Endothelial cell (in vitro differentiated cells): ENCODE results near the gene RWDD4. TPM values are rescaled to one million over a fixed set of nuclear protein-coding genes. Genes with fewer than 3 reads are reported as not detected.

Experiments
- DNase-seq: peaks from one replicate; pipeline ENCODE4 v3.0.0; 2021; ENCODE audit warnings: low spot score
- H3K27ac Mint-ChIP-seq: one replicate; pipeline ENCODE4 v1.8.0; 2021; ENCODE audit warnings: mixed read lengths, inconsistent platforms; ENCODE audit not compliant: unreplicated experiment
- H3K27me3 Mint-ChIP-seq: one replicate; pipeline ENCODE4 v1.8.0; 2021; ENCODE audit warnings: mild to moderate bottlenecking, moderate library complexity, mixed read lengths, inconsistent platforms; ENCODE audit not compliant: unreplicated experiment
- H3K36me3 Mint-ChIP-seq: one replicate; pipeline ENCODE4 v1.8.0; 2021; ENCODE audit warnings: mild to moderate bottlenecking, low read depth, mixed read lengths, inconsistent platforms; ENCODE audit not compliant: unreplicated experiment
- H3K4me1 Mint-ChIP-seq: one replicate; pipeline ENCODE4 v1.8.0; 2021; ENCODE audit warnings: mild to moderate bottlenecking, mixed read lengths, inconsistent platforms; ENCODE audit not compliant: unreplicated experiment
- H3K4me3 Mint-ChIP-seq: one replicate; pipeline ENCODE4 v1.8.0; 2021; ENCODE audit warnings: mild to moderate bottlenecking, mixed read lengths, inconsistent platforms; ENCODE audit not compliant: unreplicated experiment
- H3K9me3 Mint-ChIP-seq: one replicate; pipeline ENCODE4 v1.8.0; 2021; ENCODE audit warnings: mixed read lengths, inconsistent platforms; ENCODE audit not compliant: unreplicated experiment
- CTCF ChIP-seq: fragments of 200-600 bp; sonication (generic); IDR thresholded peaks from one replicate; pipeline ENCODE4 v1.5.0; 2021; ENCODE audit warnings: antibody characterized with exemption; ENCODE audit not compliant: unreplicated experiment
- total RNA-seq: library from RNA; stranded (reverse); fragmentation: NEBNext Ultra II Directional; extraction: Animal tissue kit (Norgen Biotek cat#: 25700); gene quantifications from one replicate; pipeline ENCODE4 v1.2.1, GENCODE V29; 2021; ENCODE audit not compliant: unreplicated experiment

The RWDD4 gene
- total RNA-seq, 1 donor from 2014 or later, result 13.1 TPM

- H3K27ac Mint-ChIP-seq, result no peak overlapping the region
- no peak overlapping the region for H3K4me3 Mint-ChIP-seq
- no peak for TF ChIP-seq CTCF
- peaks cover 1% of the 10 kb centered on the region for H3K27me3 Mint-ChIP-seq
- no peaks in the 10 kb centered on the region for H3K9me3 Mint-ChIP-seq
- H3K4me1 Mint-ChIP-seq, result peaks cover 2% of the 10 kb centered on the region
- H3K36me3 Mint-ChIP-seq, result no peaks in the 10 kb centered on the region
- DNase-seq, result no peak
Measured at GRCh38 chr4:183617075-183617474, 41.9 kb downstream of the RWDD4 start.

GRCh38 chr4:183612329-183613250 is 46.4 kb downstream of the RWDD4 start:
- no peaks in the 10 kb centered on the region for H3K9me3 Mint-ChIP-seq
- H3K4me3 Mint-ChIP-seq, result no peak overlapping the region
- no peak overlapping the region for H3K27ac Mint-ChIP-seq
- peaks cover 2% of the 10 kb centered on the region for H3K4me1 Mint-ChIP-seq
- peaks cover 1% of the 10 kb centered on the region for H3K27me3 Mint-ChIP-seq
- no peak for TF ChIP-seq CTCF
- no peak for DNase-seq
- H3K36me3 Mint-ChIP-seq, result no peaks in the 10 kb centered on the region

- Mint-ChIP-seq H3K36me3 (no peaks in the 10 kb centered on the region), H3K27me3 (peaks cover 1% of the 10 kb centered on the region), H3K9me3 (no peaks in the 10 kb centered on the region), H3K4me3 (no peak overlapping the region), H3K4me1 (peaks cover 2% of the 10 kb centered on the region), H3K27ac (no peak overlapping the region)
- no peak for DNase-seq
- TF ChIP-seq CTCF, result no peak
Measured at GRCh38 chr4:183611210-183611830, 47.7 kb downstream of the RWDD4 start.

DNA sequence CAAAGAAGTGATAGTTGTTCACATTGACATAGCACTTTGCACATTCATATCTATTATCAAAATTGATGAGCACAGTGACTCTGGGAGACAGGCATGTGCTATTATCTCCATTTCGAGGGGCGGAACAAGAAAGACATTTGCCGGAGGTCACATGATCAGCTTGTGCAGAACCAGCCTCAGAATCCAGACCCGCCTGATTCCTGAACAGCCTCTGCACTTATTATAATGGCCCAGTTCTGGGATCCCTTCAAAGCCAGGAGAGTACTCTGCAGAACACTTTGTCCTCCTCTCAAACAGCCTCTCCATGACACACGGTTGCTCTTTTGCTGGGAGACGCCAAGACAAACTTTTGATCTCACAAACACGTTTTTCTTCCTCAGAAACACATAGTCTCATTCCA is 48.4 kb downstream of the RWDD4 start:
- no peak for DNase-seq
- Mint-ChIP-seq H3K27me3 (peaks cover 1% of the 10 kb centered on the region), H3K4me1 (peaks cover 2% of the 10 kb centered on the region), H3K4me3 (no peak overlapping the region), H3K27ac (no peak overlapping the region), H3K36me3 (no peaks in the 10 kb centered on the region), H3K9me3 (no peaks in the 10 kb centered on the region)
- no peak for TF ChIP-seq CTCF

- H3K4me3 Mint-ChIP-seq, result no peak overlapping the region
- H3K27ac Mint-ChIP-seq, result no peak overlapping the region
- no peak for DNase-seq
- H3K27me3 Mint-ChIP-seq, result peaks cover 1% of the 10 kb centered on the region
- no peak for TF ChIP-seq CTCF
- H3K36me3 Mint-ChIP-seq, result no peaks in the 10 kb centered on the region
- H3K9me3 Mint-ChIP-seq, result no peaks in the 10 kb centered on the region
- H3K4me1 Mint-ChIP-seq, result peaks cover 2% of the 10 kb centered on the region
Measured at GRCh38 chr4:183610033-183610432, 49.0 kb downstream of the RWDD4 start.
